ENCODE results near the gene SMIM21.

The SMIM21 gene

GRCh38 chr18:75421656-75422055 lies 5.8 kb downstream of the SMIM21 start:
- DNase-seq, result no peak

- DNase-seq, result no peak
Measured at GRCh38 chr18:75418293-75419005, 9.1 kb downstream of the SMIM21 start.

DNA sequence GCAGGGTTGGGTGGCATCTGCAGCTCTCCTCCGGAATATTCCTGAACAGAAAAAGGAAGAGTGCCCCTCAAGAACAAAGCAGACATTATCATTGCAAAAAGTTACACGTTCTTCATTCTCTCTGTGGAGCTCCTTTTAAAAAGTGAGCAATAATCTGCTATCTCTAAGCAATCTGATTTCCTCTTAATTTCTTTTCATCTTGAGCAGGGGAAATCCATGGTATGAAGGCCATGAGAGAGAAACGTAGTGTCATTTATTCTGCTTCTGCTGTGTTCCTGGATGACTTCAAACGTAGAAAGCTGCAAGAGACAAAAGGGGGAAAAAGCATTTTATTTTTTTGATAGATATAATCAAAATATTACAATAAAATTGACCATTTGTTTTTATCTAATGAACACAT lies 16.9 kb downstream of the SMIM21 start:
- DNase-seq, result no peak

DNA sequence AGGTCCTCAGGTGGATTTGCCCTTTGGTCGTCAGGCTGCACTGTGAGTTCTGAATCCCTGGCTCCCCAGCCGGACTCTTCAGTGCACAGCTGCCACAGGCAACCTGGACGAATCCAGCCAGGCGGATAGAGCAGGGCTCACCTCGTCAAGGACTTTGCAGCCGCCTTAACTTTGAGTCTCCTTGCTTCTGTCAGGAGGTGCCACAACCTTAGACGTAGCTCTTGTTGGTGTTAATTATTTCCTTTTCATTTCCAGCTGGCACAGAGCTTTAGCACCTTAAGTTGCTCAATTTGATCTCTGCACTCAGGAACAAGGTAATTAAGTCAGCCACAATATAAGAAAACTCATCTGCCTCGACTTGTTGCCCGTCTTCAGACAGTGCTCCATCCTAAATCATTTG lies 17.7 kb downstream of the SMIM21 start:
- no peak for DNase-seq

GRCh38 chr18:75408554-75409506 lies 18.7 kb downstream of the SMIM21 start:
- no peak for DNase-seq

DNA sequence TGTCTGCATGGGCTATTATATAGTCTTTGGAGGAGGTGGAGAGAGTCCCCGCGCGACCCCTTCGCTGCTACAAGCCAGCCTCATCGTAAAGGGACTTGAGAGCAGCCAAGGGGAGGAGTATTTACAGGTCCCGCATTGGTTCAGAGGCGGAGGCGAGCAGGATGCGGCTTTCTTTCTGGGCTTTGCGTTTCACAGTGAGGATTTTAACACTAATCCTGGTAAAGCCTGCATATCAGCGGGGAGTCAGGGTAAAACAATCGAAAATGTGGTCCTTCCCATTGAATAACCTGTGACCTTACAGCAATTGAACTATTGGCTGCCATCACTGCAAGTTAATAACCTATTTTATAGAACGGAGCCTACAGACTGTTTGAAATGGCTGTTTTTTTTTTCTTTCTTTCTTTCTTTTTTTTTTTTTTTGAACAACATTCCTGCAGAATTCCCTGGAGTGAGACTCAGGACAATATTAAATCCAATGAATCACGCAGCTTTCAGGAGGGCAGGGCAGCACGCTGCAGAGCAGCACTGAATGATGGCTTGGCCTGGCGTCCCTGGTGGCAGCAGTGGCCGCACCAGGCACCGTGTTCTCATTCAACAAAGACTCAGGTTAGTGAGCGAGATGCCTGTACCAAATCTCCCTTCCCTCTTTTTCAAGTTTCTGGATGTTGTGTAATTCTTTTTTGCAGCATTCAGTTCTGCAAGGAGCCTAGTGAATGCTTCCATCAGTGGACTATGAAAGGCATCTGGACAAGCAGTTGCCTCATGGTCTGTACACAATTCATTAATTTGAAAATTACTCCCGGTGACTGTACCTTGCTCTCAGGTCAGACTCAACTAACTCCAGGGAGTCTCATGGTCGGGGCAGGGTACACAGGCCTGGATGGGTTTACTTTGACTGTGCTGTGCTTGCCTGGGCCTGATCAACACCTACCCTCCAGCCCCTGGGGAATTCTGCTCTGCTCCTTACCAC lies 19.8 kb downstream of the SMIM21 start:
- no peak for DNase-seq

DNA sequence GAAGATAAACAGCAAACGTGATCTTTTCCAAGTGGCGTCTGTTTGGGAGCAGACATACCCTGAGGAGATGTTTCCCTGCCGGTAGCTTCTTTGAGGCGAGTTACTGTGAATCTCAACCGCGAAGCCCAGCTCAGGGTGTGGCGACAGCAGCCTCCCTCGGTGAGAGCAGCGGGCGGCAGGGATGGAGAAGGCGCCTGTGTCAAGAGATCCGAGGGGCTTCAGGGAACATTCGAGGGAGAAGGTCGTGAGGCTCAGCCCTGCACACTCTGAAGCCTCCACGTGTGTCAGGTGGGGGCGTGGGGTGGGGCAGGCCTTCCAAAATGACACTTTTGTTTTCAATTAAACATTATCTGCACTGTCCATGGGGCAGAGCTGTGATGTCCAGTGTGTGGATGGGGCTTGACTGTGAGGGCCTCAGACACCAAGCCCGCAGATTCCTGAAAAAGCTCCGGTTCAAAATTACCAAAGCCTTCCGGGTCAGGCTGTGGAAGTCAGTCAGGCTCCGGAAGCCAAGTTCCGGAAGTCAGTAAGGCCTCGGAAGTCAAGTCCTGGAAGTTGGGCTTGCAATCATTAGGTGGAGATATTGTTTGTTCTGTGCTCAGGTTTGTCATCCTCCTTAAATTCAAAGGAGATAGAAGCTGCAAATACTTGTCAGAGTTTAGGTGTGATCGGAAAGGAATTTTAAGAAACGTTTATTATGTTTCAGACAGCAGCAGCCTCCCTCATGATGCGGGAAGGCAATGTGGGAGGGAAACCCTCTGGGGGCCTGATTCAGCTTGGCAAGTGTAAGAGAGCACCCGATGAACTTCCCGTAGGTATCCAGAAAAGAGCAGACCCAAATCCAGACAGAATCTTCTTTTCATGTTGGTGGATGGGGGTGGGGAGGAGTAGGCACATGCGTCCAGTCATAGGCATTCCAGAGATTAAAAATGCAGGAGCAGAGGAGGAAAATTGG lies 20.7 kb downstream of the SMIM21 start:
- no peak for DNase-seq

- no peak for DNase-seq
Measured at GRCh38 chr18:75405351-75405750, 22.2 kb downstream of the SMIM21 start.

GRCh38 chr18:75400366-75400765 lies 27.1 kb downstream of the SMIM21 start:
- DNase-seq, result no peak

DNA sequence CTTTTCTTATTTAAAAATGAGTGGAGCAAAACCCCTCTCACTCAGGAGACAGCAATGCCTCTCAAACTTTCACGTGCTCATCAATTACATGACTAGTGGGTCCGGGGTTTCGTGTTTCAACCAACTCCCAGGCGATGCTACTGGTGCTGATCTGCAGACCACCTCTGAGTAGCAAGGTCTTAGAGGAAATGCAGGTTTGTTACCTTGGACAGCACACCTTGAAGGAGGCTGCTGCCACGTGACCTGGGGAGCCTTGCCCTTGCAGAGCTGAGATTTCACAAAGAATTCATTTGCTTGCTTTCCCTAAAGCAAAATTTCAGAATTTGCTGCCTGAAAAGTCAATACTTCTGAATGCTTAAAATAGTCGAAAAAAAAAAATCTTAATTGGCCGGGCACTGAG lies 32.4 kb downstream of the SMIM21 start:
- no peak for DNase-seq

DNA sequence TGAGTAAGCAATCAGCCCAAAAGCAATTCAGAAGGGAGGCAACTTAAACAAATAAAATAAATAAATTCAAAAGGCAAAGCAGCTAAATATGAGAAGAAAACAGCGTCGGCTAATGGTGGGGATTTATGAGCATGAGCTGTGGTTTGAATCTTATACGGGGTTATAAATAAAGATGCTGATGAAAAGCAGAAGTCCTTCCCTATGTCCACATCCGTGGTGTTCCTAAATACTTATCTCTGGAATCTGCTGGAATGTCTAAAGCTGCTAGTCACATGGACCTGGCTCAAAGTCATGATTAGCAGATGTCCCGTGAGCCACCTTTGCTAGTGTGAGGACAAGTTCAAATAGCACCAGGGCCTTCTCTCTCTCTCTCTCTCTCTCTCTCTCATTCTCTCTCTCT lies 33.8 kb downstream of the SMIM21 start:
- no peak for DNase-seq

DNA sequence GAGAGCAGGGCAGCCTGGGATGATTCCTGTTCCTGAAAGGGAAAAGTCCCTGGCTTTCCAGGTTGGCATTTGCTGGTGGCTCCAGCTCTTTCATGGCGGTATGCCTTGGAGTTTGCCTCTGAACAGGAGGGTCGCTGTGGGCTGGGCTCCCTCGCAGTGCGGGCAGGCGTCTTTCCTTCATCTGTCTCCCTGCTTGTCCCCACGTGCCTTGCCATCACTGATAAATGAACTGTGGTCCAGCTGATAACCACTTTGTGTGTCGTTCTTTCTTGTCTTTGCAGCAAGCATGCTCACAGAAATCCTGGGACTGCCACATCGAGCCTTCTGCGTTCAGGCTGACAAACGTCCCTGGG lies 35.3 kb downstream of the SMIM21 start:
- DNase-seq, result no peak

DNA sequence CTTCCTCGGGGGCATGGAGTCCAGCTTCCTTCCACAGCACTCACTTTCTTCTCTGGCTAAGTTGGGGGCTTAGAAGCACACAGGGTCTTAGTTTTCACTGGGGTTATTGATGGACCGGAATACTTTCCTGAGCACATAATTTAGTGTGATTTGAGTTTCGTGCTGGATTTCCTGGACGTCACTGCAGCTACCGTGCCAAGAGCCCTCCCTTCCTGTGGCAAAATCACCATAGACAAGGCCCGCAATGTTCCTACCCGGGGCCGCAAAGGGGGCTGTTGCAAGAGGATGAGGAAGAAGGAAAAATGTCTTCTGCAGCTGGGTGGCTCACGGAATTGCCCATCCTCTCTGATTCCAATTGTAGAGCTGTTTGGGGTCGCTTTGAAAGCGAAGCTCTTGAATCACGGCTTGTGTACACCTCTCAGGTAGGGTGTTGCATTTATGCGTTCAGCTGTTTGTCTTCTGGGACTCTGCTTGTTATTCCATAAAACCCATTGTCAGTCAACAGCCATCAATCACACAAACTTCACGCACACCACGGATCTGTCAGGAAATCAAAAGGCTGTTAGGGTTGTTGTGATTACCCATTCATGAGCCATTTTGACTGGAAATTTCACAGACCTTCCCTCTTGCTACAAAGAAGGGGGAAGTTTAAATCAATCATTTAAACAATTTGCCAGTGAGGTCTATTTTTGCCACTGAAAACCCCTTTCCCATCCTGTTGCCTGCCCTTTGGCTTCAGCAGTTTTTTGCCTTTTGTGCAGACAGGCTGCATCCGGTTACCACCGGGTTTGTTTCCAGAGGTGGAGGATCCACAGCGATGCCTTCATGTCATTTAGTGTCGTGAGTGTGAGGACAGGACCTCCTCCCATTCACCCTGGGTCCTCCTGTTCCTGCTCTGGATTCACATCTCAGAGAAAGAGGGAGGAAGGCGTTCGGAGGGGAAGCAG lies 36.0 kb downstream of the SMIM21 start:
- DNase-seq, result peak; percentile 51

DNA sequence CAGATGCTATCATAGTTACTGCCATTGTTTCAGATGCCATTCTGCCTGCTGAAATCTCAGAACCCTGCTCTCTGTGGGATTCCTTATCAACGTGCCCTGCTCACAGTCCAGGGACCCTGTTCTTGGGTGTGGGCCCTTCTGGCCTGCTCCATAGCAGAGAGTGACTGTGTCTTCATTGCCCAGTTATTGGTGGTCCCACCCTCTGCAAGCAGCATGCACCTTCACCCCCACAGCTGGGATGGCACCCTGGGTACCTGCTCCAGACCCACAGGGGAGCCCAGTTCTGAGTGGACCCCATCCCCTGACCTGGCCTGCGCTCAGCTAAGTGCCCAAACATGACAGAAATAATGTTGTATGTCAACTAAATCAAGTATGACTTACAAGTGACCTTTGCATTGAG lies 36.6 kb downstream of the SMIM21 start:
- DNase-seq, result no peak

DNA sequence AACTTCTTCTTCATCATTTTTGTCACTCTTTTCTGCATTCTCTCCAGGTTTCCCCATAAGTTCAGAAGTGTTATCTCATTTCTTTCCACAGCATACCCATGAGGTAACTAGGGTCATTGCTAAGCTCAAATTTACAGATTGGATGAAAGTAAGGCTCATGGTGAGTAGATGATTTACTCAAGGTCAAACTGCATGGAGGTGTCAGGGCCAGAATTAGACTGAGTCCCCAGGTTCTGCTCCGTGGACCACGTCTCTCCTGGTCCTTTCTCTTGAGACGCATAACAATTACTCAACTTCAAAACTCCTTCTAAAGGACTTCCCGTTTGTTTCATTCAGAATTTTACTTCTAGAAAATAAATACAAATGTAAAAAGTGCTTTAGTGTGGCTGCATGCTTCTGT lies 43.4 kb downstream of the SMIM21 start:
- no peak for DNase-seq

DNA sequence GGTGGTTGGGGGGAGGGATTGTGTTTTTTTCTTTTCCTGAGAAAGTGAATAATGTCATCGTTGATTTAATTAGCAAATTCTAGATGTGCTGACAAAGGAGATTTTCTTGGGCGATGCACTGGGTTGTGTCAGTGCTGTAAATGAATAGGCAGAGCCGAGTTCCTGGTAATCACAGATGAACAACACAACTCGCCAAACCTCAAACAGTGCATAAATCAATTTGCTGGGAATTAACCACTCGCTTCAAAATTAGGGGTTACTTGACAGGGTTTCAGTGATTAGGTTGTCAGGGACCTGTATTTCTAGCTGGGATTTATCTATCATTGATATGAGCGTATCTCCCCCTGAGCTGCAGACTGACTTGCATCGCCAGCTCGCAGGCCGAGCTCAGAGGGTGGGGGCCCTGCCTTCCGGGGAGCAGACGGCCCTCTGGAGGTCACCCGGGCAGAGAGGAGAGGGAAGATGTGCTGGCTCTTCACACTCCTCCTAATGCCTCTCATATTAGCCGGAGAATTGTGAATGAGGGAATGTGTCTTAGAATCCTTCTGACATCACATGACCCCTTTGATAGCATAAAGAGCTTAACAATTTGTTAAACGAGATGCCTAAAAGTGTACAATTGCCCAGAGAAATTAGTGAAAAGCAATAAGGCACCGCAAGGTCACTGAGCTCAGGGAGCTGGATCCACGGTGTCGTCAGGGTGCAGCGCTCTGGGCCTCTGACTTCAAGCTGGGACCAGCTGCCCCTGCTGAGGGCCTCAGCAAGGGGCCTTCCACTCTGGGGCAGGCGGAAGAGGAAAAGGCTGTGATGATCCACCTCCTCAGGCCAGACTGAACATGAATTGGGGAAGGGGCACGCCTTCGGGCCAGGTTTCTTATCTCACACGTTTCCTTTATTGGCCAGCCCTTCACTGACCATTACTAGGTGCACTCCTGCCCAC lies 48.9 kb downstream of the SMIM21 start:
- DNase-seq, result no peak

DNA sequence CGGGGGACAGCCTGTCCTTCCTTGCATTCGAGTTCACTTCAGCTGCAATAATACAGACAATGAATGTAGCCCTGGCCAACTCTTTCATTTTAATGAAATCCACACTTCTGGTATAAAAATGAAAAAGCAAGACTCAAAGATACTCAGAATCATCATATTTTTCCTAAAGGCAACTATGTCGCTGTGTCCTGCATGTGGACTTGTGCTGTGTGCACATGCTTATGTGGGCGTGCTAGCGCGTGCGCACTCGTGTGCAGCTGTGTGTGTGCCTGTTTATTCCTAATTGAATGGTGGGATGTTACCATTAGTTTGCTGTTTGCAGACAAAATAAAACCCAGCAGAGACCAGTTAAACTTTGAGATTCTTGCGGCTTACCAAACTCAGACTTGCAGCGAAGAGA lies 49.6 kb downstream of the SMIM21 start:
- DNase-seq, result no peak

GRCh38 chr18:75377258-75377657 lies 50.2 kb downstream of the SMIM21 start:
- no peak for DNase-seq

DNA sequence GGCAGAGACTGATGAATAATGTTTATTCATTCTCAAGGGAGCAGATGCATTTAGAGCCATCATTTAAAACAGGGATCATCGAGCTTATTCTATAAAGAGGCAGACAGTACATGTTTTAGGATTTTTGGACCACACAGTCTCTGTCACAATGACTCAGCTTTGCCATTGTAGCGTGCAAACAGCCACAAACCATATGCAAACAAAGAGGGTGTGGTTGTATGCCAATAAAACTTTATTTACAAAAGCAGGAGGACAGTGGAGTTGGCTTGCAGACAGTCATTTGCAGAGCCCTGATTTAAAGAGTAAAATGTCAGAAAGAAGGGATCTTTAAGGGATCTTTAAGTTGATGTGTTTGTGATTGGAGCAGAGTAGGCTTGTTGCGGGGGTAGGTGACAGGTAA lies 51.5 kb downstream of the SMIM21 start:
- DNase-seq, result no peak

DNA sequence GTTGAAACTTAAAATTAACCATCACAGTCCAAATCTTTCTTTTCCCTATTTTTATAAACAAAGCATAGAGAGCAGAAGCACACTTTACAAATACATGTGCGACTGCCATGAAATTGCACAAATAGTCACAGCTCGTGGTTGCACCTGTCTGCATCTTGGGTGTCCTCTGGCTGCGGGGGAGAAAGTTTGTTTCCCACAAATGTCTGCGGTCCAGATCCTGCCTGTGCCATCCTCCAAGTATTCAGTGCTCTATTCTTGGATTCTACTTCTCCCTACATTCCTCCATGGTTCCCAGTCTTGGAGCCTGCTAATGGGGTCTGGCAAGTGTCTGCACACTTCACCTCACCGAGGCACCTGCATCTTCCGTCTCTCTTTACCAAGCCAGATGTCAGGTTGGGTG lies 52.2 kb downstream of the SMIM21 start:
- DNase-seq, result no peak

Data from NCI-H748 treated with DMSO at 0.1 percent for 48 hours (cell line).